ENCODE measurements around the gene TNFAIP6. TPM values are rescaled to one million over a fixed set of nuclear protein-coding genes. Genes with fewer than 3 reads are reported as not detected.

TNFAIP6 gene
- total RNA-seq, 4 donors from 2014 or later, result 0.57 to 5.9 (median 3.9) TPM

- TF ChIP-seq CTCF (IDR thresholded peaks at IDR 0.05; ENCODE audit: low read depth), result no peak
Observed at GRCh38 chr2:151350579-151351195, 6.7 kb upstream of the TNFAIP6 start.

- no peak for TF ChIP-seq CTCF (IDR thresholded peaks at IDR 0.05; ENCODE audit: low read depth)
Observed at GRCh38 chr2:151353995-151354394, 3.4 kb upstream of the TNFAIP6 start.

- TF ChIP-seq CTCF (IDR thresholded peaks at IDR 0.05; ENCODE audit: low read depth), result no peak
Observed at GRCh38 chr2:151354807-151355206, 2.6 kb upstream of the TNFAIP6 start.

DNA sequence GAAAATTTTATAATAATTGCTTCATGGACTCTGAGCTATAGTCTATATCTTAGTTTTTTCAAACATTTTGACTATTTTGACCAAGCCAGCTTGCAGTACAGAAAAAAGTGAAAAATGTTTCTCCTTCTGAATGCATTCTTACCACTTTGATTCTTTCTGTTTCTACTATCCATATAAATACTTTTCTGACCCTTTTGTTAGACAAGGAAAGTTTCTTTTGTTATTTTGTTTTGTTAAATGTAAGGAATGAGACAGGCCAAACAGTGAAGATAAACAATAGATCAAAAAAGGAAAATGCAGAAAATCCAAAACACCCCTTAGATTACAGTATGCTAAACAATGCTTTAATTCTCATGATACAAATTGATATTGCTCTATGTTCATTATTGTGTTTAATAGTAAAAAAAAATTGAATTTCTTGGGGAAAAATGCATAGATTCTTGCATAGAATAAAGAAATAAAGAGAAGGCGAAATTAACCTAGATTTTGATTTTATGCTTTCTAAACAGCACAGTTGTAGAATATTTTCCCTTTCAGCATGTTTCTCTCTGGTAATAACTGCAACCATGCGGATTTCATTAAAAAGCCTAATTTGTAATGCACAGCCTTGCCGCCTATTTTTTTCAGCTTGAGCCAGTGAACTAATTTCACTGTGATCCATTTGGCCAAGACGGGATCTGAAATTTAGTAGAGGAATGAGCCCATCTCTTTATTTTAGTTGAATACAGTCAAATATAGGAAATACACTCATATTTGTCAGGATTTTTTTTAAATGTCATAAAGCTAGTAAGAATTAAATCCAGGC, 976 bp downstream of the TNFAIP6 start:
- no peak for TF ChIP-seq CTCF (IDR thresholded peaks at IDR 0.05; ENCODE audit: low read depth)

- no peak for TF ChIP-seq CTCF (IDR thresholded peaks at IDR 0.05; ENCODE audit: low read depth)
Observed at GRCh38 chr2:151359768-151360461, 2.5 kb downstream of the TNFAIP6 start.

- no peak for TF ChIP-seq CTCF (IDR thresholded peaks at IDR 0.05; ENCODE audit: low read depth)
Observed at GRCh38 chr2:151361674-151362370, 4.4 kb downstream of the TNFAIP6 start.
